Rectal smooth muscle tissue (tissue), 1 donor: ENCODE measurements around the gene GPAT2.
"Not testable (repeated sequence)": the region's sequence is repeated elsewhere in the genome, so short reads cannot be mapped to it uniquely, and the experiment has no call there.

Experiments used
- H3K27ac ChIP-seq: one replicate; pipeline ENCODE4 v1.7.0; 2013; ENCODE audit warnings: low read depth, low read length, inconsistent platforms
- H3K27me3 ChIP-seq: one replicate; pipeline ENCODE4 v1.7.0; 2013; ENCODE audit warnings: low read length; ENCODE audit not compliant: control insufficient read depth, insufficient read depth
- H3K36me3 ChIP-seq: one replicate; pipeline ENCODE4 v1.7.0; 2013; ENCODE audit warnings: low read length; ENCODE audit not compliant: control insufficient read depth, insufficient read depth
- H3K4me1 ChIP-seq: one replicate; pipeline ENCODE4 v1.7.0; 2013; ENCODE audit warnings: low read length; ENCODE audit not compliant: control insufficient read depth, insufficient read depth
- H3K4me3 ChIP-seq: one replicate; pipeline ENCODE4 v1.7.0; 2013; ENCODE audit warnings: low read length
- H3K9ac ChIP-seq: one replicate; pipeline ENCODE4 v1.7.0; 2013; ENCODE audit warnings: low read length

The GPAT2 gene

GRCh38 chr2:96061197-96061817 is 26.6 kb upstream of the GPAT2 start:
- not testable (repeated sequence) for H3K36me3 ChIP-seq, H3K4me3 ChIP-seq, H3K27ac ChIP-seq, H3K27me3 ChIP-seq, H3K4me1 ChIP-seq, H3K9ac ChIP-seq

GRCh38 chr2:96060325-96060724 is 25.6 kb upstream of the GPAT2 start:
- H3K9ac ChIP-seq, H3K27me3 ChIP-seq, H3K4me3 ChIP-seq, H3K27ac ChIP-seq, H3K36me3 ChIP-seq, H3K4me1 ChIP-seq: not testable (repeated sequence)

- not testable (repeated sequence) for H3K4me3 ChIP-seq, H3K9ac ChIP-seq, H3K4me1 ChIP-seq, H3K27me3 ChIP-seq, H3K36me3 ChIP-seq, H3K27ac ChIP-seq
These were observed 24.7 kb upstream of the GPAT2 start for GRCh38 chr2:96059443-96059842.

GRCh38 chr2:96055830-96056229 is 21.1 kb upstream of the GPAT2 start:
- not testable (repeated sequence) for H3K9ac ChIP-seq, H3K36me3 ChIP-seq, H3K27ac ChIP-seq, H3K4me3 ChIP-seq, H3K27me3 ChIP-seq, H3K4me1 ChIP-seq

- not testable (repeated sequence) for H3K4me3 ChIP-seq, H3K27ac ChIP-seq, H3K36me3 ChIP-seq, H3K9ac ChIP-seq, H3K27me3 ChIP-seq, H3K4me1 ChIP-seq
These were observed 19.8 kb upstream of the GPAT2 start for GRCh38 chr2:96054537-96054936.

- H3K36me3 ChIP-seq, H3K9ac ChIP-seq, H3K4me3 ChIP-seq, H3K4me1 ChIP-seq, H3K27me3 ChIP-seq, H3K27ac ChIP-seq: not testable (repeated sequence)
These were observed 18.7 kb upstream of the GPAT2 start for GRCh38 chr2:96053385-96053784.

GRCh38 chr2:96052632-96053031 is 17.9 kb upstream of the GPAT2 start:
- H3K27ac ChIP-seq, H3K27me3 ChIP-seq, H3K9ac ChIP-seq, H3K36me3 ChIP-seq, H3K4me3 ChIP-seq, H3K4me1 ChIP-seq: not testable (repeated sequence)

- not testable (repeated sequence) for H3K4me1 ChIP-seq, H3K9ac ChIP-seq, H3K27ac ChIP-seq, H3K36me3 ChIP-seq, H3K4me3 ChIP-seq, H3K27me3 ChIP-seq
These were observed 15.2 kb upstream of the GPAT2 start for GRCh38 chr2:96049917-96050262.

GRCh38 chr2:96049049-96049916 is 14.6 kb upstream of the GPAT2 start:
- not testable (repeated sequence) for H3K4me3 ChIP-seq, H3K27ac ChIP-seq, H3K4me1 ChIP-seq, H3K36me3 ChIP-seq, H3K9ac ChIP-seq, H3K27me3 ChIP-seq

- not testable (repeated sequence) for H3K4me3 ChIP-seq, H3K27ac ChIP-seq, H3K4me1 ChIP-seq, H3K27me3 ChIP-seq, H3K36me3 ChIP-seq, H3K9ac ChIP-seq
These were observed 838 bp upstream of the GPAT2 start for GRCh38 chr2:96035554-96035953.

- not testable (repeated sequence) for H3K9ac ChIP-seq, H3K36me3 ChIP-seq, H3K27ac ChIP-seq, H3K4me3 ChIP-seq, H3K4me1 ChIP-seq, H3K27me3 ChIP-seq
These were observed 719 bp downstream of the GPAT2 start for GRCh38 chr2:96033997-96034396.

GRCh38 chr2:96027725-96028325 is 6.9 kb downstream of the GPAT2 start:
- H3K36me3 ChIP-seq, H3K27ac ChIP-seq, H3K27me3 ChIP-seq, H3K4me1 ChIP-seq, H3K9ac ChIP-seq, H3K4me3 ChIP-seq: not testable (repeated sequence)

- H3K36me3 ChIP-seq, H3K27me3 ChIP-seq, H3K4me1 ChIP-seq, H3K9ac ChIP-seq, H3K27ac ChIP-seq, H3K4me3 ChIP-seq: not testable (repeated sequence)
These were observed 9.0 kb downstream of the GPAT2 start for GRCh38 chr2:96025755-96026154.
